Transverse colon (tissue), 4 donors: Measurements from ENCODE around the gene KLHDC10. TPM values are rescaled to one million over a fixed set of nuclear protein-coding genes. Genes with fewer than 3 reads are reported as not detected.

Experiments
- DNase-seq: peaks from one replicate; pipeline ENCODE4 v3.0.0-alpha.2; 2019
- H3K27ac ChIP-seq, 4 donors: fragments of 200-600 bp; sonication (generic); 2 replicates each; pipeline ENCODE4 v1.5.1; 2016 to 2018; ENCODE audit warnings: inconsistent platforms in 4 of 4
- H3K27me3 ChIP-seq: fragments of 200-600 bp; sonication (generic); 2 replicates; pipeline ENCODE4 v1.5.1; 2017; ENCODE audit warnings: inconsistent platforms
- H3K36me3 ChIP-seq, 4 donors: fragments of 200-600 bp; sonication (generic); 2 replicates each; pipeline ENCODE4 v1.5.1; 2017 to 2019; ENCODE audit warnings: inconsistent platforms in 4 of 4
- H3K4me1 ChIP-seq, 4 donors: fragments of 200-600 bp; sonication (generic); 2 replicates each; pipeline ENCODE4 v1.5.1; 2017 to 2020; ENCODE audit warnings: inconsistent platforms in 4 of 4
- H3K4me3 ChIP-seq, 4 donors: fragments of 200-600 bp; sonication (generic); 1 replicate in 1 of 4; 2 replicates in 3 of 4; pipeline versions ENCODE4 v1.5.1 to v1.6.1; 2017 to 2019; ENCODE audit warnings: inconsistent platforms in 4 of 4
- H3K9me3 ChIP-seq, 2 donors: fragments of 200-600 bp; sonication (generic); 2 replicates each; pipeline ENCODE4 v1.5.1; 2017 to 2019; ENCODE audit warnings: inconsistent platforms in 2 of 2
- EP300 ChIP-seq: sonication (generic); formaldehyde crosslinking; IDR thresholded peaks from one replicate; pipeline ENCODE4 v1.6.1; 2017; ENCODE audit warnings: antibody characterized with exemption, low read depth
- POLR2A ChIP-seq: fragments of 450-650 bp; IDR thresholded peaks from one replicate; pipeline ENCODE4 v1.6.1; 2016; ENCODE audit warnings: antibody characterized with exemption, mild to moderate bottlenecking, moderate library complexity
- POLR2AphosphoS5 ChIP-seq, 3 donors: sonication (generic); formaldehyde crosslinking; IDR thresholded peaks; one replicate each; pipeline ENCODE4 v1.6.1; 2016; ENCODE audit warnings: antibody characterized with exemption in 3 of 3
- WGBS, 2 donors: methylation state at CpG; one replicate each; pipeline ENCODE4 v1.1.5; 2018; ENCODE audit warnings: low coverage in 1 of 2; 5-methylcytosine and 5-hydroxymethylcytosine counted together
- in situ Hi-C, 4 donors: fragments of 200-750 bp; cut with MboI; loops; one replicate each; pipeline versions ENCODE4 v1.15.0 to v1.15.1; 2017; ENCODE audit warnings: low sequenced_read_pairs in 3 of 4, low pct_ligation_motif_present in 1 of 4, low pct_unique_long_range_greater_than_20kb in 1 of 4
- intact Hi-C: fragments of 100-400 bp; cut with DNase I; formaldehyde crosslinking; loops from one replicate; pipeline ENCODE4 v1.15.1; 2023; ENCODE audit warnings: low total_unique reads
- total RNA-seq, 4 donors: library from RNA; depleted of rRNA; stranded (reverse); fragments of >200 nt; gene quantifications; one replicate each; pipeline ENCODE4 v1.1.0, GENCODE V29; 2016
- TF ChIP-seq, protein P1 (sequence below), 5 experiments: fragments of 200-600 bp in 3 of 5; fragments of 450-650 bp in 2 of 5; sonication (generic) in 3 of 5; IDR thresholded peaks; 1 replicate in 2 of 5; 2 replicates in 3 of 5; pipeline ENCODE4 v1.5.1; 2016 to 2017; ENCODE audit warnings: antibody characterized with exemption in 5 of 5, inconsistent platforms in 3 of 5, mild to moderate bottlenecking in 2 of 5, moderate library complexity in 1 of 5

KLHDC10 gene
- total RNA-seq, 4 donors from 2014 or later, result 9.4 to 23.5 (median 15.6) TPM

DNA sequence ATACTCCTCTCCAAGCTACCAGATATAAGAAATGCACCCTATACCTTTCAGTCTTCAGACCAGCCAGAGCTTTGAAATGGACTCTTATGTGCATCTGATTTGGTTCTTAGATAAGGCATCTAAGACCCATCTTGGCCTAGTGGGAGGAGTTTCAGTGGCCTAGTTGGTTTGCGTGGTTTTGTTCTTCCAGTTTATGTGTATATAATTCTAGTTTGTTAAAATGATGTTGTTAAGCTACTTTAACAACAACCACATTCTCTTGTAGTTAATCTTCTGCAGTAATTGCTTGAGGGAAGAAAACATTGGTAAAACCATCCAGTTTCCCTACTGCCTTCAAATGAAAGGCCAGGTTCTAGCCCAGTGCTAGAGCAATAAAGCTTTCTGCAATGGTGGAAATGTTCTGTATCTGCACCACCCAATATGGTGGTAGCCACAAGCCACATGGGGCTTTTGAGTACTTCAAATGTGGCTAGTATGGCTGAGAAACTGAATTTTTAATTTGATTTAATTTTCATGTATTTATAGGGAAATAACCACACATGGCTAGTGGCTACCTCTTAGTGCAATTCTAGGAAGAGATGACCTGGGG, 66.3 kb downstream of the KLHDC10 start:
- TF ChIP-seq EP300 (no peak), POLR2AphosphoS5 (IDR thresholded peaks at IDR 0.05) (no peak), POLR2A (no peak)
- TF ChIP-seq, protein P1, sequence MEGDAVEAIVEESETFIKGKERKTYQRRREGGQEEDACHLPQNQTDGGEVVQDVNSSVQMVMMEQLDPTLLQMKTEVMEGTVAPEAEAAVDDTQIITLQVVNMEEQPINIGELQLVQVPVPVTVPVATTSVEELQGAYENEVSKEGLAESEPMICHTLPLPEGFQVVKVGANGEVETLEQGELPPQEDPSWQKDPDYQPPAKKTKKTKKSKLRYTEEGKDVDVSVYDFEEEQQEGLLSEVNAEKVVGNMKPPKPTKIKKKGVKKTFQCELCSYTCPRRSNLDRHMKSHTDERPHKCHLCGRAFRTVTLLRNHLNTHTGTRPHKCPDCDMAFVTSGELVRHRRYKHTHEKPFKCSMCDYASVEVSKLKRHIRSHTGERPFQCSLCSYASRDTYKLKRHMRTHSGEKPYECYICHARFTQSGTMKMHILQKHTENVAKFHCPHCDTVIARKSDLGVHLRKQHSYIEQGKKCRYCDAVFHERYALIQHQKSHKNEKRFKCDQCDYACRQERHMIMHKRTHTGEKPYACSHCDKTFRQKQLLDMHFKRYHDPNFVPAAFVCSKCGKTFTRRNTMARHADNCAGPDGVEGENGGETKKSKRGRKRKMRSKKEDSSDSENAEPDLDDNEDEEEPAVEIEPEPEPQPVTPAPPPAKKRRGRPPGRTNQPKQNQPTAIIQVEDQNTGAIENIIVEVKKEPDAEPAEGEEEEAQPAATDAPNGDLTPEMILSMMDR (IDR thresholded peaks at IDR 0.05), result no peak
- H3K27ac ChIP-seq, result no peak overlapping the region
- in situ Hi-C loops, result no loop called here
- WGBS, 2 donors, result 83 to 100% methylated on average over 1 of the region's 1 CpG
- no peaks in the 10 kb centered on the region for H3K27me3 ChIP-seq
- no peak for DNase-seq
- peaks cover 7 to 10% (median 8%) of the 10 kb centered on the region in 4 donors for H3K4me1 ChIP-seq
- H3K4me3 ChIP-seq, result no peak overlapping the region
- intact Hi-C loops, result no loop called here
- H3K36me3 ChIP-seq, result peaks cover 0 to 22% (median 7%) of the 10 kb centered on the region in 4 donors
- no peaks in the 10 kb centered on the region for H3K9me3 ChIP-seq

DNA sequence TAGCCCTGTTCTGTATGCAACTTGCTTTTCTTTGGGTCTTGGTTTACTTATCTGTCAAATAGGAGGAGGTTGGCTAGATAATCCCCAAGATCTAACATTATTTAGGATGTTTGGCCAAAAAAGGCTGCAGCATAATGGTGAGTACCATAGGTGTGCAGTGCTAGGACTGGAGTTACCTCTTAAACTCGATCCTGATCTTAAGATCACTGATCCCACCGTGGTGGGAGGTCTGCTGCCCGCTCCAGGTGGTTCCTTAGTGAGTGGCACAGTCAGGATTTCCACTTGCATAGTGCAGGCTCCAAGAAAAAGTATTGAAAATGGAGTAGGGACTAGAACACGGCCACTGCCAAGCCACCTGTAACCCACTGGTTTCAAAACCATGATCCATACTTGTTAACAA, 66.9 kb downstream of the KLHDC10 start:
- Histone ChIP-seq H3K27ac (no peak overlapping the region), H3K4me1 (peaks cover 12 to 16% (median 13%) of the 10 kb centered on the region in 4 donors), H3K36me3 (peaks cover 0 to 17% (median 7%) of the 10 kb centered on the region in 4 donors), H3K27me3 (no peaks in the 10 kb centered on the region), H3K9me3 (no peaks in the 10 kb centered on the region), H3K4me3 (no peak overlapping the region)
- no peak for DNase-seq
- in situ Hi-C loops, result no loop called here
- intact Hi-C loops, result no loop called here
- WGBS, 2 donors, result 95% methylated on average over 4 of the region's 4 CpGs; no CpG with 5 or more reads in 1 of the 2 donors
- TF ChIP-seq EP300, result no peak
- TF ChIP-seq, protein P1 (IDR thresholded peaks at IDR 0.05), result no peak

DNA sequence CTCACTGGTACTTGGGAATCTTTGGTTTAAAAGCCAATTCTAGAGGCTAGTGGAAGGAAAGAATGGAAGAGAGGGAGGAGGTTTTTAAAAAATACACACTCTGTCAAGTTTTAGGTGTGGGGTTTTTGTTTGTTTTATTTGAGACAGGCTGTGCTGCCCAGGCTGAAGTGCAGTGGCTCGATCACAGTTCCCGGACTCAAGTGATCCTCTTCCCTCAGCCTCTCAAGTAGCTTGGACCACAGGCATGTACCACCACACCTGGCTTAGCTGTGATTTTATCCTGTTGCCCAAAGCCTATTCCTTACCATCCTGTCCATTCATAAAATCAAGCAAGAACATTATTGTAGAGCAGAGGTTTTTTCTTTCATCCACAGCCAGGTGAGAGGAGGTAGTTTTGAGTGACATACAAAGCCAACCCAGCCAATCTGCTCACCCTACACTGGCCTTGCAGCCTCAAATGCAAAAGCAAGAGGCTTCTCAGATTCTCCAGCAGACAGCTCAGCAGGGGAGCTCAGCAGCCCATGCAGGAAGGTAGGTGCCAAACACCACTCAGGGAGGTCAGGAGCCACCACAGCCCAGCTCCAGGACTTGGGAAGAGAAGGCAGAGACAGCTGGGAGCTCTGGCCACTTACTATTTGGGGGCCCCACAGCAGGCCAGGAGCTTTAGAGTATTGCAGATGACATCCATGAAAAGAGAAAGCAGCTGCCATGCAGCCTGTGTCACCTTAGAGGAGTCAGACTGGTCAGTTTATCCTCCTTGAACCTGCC, 69.0 kb downstream of the KLHDC10 start:
- H3K27me3 ChIP-seq, result no peaks in the 10 kb centered on the region
- no peaks in the 10 kb centered on the region for H3K9me3 ChIP-seq
- no peak for TF ChIP-seq POLR2A
- TF ChIP-seq POLR2AphosphoS5 (IDR thresholded peaks at IDR 0.05), result no peak
- TF ChIP-seq, protein P1 (IDR thresholded peaks at IDR 0.05), result no peak
- TF ChIP-seq EP300, result no peak
- H3K36me3 ChIP-seq, result peaks cover 0 to 11% (median 5%) of the 10 kb centered on the region in 4 donors
- intact Hi-C loops, result no loop called here
- no peak overlapping the region for H3K27ac ChIP-seq
- no peak for DNase-seq
- in situ Hi-C loops, result no loop called here
- 100% methylated on average over 2 of the region's 2 CpGs for WGBS, 2 donors
- H3K4me3 ChIP-seq, result no peak overlapping the region
- peaks cover 13 to 22% (median 19%) of the 10 kb centered on the region in 4 donors for H3K4me1 ChIP-seq

DNA sequence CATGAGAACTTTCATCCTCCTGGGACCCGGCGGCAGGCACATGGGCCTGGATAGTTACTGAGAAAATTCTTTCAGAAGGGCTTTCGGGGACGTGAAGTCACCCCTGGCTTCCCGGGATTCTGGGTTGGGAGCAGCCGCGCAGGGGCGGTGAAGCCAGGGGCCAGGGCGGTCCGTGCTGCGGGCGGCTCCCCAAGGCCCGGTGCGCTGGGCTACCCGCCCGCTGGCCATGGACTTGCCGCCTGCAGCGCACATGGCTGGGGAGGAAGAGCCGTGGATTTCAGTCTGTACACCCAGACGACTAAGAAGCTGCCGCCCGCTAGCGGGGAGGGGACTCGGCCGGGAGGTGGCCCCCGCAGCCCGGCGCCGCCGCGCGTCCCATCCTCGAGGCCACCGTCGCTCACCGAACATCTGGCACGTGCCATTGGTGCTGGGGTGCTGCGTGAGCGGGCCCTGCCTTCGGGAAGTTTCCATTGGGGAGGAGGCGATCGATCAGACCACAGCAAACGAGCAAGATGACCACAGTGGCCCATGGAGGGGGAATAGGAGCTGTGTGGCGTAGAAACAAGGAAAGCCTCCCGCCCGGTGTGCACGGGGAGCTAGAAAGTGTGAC, 70.3 kb downstream of the KLHDC10 start:
- H3K27me3 ChIP-seq, result no peaks in the 10 kb centered on the region
- H3K4me1 ChIP-seq, result peaks cover 13 to 28% (median 24%) of the 10 kb centered on the region in 4 donors
- H3K27ac ChIP-seq, result peak overlapping the region; percentile 70 to 77 (median 72)
- H3K36me3 ChIP-seq, result peaks cover 0 to under 1% (median 0%) of the 10 kb centered on the region in 4 donors
- WGBS, 2 donors, result 91 to 92% methylated on average over 5 to 25 of the region's 47 CpGs
- in situ Hi-C loops (no loop called here), intact Hi-C loops (no loop called here)
- peak overlapping the region; percentile 37 to 72 (median 58) for H3K4me3 ChIP-seq
- H3K9me3 ChIP-seq, result no peaks in the 10 kb centered on the region
- TF ChIP-seq EP300 (no peak), POLR2AphosphoS5 (IDR thresholded peaks at IDR 0.05) (no peak), POLR2A (no peak)
- TF ChIP-seq, protein P1 (IDR thresholded peaks at IDR 0.05), result no peak
- no peak for DNase-seq
